ENCODE data around the gene EXOSC9. TPM values are rescaled to one million over a fixed set of nuclear protein-coding genes. Genes with fewer than 3 reads are reported as not detected.

EXOSC9 gene
- total and polyA plus RNA-seq, 2 experiments from 2014 or later: 71.9 to 105 TPM

DNA sequence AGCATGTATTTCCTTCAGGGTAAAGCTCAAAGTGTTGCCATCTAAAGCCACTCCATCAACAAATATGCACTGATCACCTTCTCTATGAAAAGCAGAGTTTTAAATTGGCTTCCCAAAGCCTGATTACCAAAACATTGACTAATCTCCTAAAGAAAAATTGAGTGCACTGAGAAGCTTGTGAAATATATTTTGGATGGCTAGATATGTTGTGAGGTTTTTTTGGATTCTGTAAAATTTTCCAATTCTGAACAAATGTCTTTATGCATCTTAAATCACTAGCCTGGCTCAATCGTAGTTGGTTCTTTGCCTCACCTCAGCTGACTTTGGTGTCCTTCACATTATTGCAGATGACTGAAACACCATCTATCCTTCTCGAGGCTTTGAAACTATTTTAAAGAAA lies 14.9 kb upstream of the EXOSC9 start:
- Mint-ChIP-seq H3K36me3 (ENCODE audit: low read depth) (no peaks in the 10 kb centered on the region), H3K27me3 (ENCODE audit: insufficient read depth, low read depth, poor library complexity) (no peaks in the 10 kb centered on the region), H3K9me3 (no peaks in the 10 kb centered on the region), H3K4me3 (no peak overlapping the region), H3K4me1 (peaks cover 8% of the 10 kb centered on the region), H3K27ac (no peak overlapping the region)
- H3F3A ChIP-seq (replicated peaks; ENCODE audit: low read depth): no peaks in the 10 kb centered on the region
- no peak overlapping the region for H3K4me3 ChIP-seq
- H3K9me2 ChIP-seq (ENCODE audit: insufficient read depth): no peaks in the 10 kb centered on the region
- TF ChIP-seq, protein P1, sequence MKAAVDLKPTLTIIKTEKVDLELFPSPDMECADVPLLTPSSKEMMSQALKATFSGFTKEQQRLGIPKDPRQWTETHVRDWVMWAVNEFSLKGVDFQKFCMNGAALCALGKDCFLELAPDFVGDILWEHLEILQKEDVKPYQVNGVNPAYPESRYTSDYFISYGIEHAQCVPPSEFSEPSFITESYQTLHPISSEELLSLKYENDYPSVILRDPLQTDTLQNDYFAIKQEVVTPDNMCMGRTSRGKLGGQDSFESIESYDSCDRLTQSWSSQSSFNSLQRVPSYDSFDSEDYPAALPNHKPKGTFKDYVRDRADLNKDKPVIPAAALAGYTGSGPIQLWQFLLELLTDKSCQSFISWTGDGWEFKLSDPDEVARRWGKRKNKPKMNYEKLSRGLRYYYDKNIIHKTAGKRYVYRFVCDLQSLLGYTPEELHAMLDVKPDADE (IDR thresholded peaks at IDR 0.05): no peak
- no peak for TF ChIP-seq EZH2phosphoT487 (IDR thresholded peaks at IDR 0.05; ENCODE audit: unreplicated experiment)
- no peak for TF ChIP-seq NANOG (IDR thresholded peaks at IDR 0.05; ENCODE audit: borderline replicate concordance)
- no peak for TF ChIP-seq EZH2 (IDR thresholded peaks at IDR 0.05; ENCODE audit: low read depth, unreplicated experiment)
- no peak for TF ChIP-seq STAT1 (IDR thresholded peaks at IDR 0.05; ENCODE audit: unreplicated experiment)
- TF ChIP-seq ZNF114 (CRISPR knock-in tag; IDR thresholded peaks at IDR 0.05): no peak
- TF ChIP-seq REST (IDR thresholded peaks at IDR 0.05; ENCODE audit: unreplicated experiment): no peak
- TF ChIP-seq POLR2AphosphoS5 (IDR thresholded peaks at IDR 0.05; ENCODE audit: low read depth): no peak
- TF ChIP-seq, protein P2, sequence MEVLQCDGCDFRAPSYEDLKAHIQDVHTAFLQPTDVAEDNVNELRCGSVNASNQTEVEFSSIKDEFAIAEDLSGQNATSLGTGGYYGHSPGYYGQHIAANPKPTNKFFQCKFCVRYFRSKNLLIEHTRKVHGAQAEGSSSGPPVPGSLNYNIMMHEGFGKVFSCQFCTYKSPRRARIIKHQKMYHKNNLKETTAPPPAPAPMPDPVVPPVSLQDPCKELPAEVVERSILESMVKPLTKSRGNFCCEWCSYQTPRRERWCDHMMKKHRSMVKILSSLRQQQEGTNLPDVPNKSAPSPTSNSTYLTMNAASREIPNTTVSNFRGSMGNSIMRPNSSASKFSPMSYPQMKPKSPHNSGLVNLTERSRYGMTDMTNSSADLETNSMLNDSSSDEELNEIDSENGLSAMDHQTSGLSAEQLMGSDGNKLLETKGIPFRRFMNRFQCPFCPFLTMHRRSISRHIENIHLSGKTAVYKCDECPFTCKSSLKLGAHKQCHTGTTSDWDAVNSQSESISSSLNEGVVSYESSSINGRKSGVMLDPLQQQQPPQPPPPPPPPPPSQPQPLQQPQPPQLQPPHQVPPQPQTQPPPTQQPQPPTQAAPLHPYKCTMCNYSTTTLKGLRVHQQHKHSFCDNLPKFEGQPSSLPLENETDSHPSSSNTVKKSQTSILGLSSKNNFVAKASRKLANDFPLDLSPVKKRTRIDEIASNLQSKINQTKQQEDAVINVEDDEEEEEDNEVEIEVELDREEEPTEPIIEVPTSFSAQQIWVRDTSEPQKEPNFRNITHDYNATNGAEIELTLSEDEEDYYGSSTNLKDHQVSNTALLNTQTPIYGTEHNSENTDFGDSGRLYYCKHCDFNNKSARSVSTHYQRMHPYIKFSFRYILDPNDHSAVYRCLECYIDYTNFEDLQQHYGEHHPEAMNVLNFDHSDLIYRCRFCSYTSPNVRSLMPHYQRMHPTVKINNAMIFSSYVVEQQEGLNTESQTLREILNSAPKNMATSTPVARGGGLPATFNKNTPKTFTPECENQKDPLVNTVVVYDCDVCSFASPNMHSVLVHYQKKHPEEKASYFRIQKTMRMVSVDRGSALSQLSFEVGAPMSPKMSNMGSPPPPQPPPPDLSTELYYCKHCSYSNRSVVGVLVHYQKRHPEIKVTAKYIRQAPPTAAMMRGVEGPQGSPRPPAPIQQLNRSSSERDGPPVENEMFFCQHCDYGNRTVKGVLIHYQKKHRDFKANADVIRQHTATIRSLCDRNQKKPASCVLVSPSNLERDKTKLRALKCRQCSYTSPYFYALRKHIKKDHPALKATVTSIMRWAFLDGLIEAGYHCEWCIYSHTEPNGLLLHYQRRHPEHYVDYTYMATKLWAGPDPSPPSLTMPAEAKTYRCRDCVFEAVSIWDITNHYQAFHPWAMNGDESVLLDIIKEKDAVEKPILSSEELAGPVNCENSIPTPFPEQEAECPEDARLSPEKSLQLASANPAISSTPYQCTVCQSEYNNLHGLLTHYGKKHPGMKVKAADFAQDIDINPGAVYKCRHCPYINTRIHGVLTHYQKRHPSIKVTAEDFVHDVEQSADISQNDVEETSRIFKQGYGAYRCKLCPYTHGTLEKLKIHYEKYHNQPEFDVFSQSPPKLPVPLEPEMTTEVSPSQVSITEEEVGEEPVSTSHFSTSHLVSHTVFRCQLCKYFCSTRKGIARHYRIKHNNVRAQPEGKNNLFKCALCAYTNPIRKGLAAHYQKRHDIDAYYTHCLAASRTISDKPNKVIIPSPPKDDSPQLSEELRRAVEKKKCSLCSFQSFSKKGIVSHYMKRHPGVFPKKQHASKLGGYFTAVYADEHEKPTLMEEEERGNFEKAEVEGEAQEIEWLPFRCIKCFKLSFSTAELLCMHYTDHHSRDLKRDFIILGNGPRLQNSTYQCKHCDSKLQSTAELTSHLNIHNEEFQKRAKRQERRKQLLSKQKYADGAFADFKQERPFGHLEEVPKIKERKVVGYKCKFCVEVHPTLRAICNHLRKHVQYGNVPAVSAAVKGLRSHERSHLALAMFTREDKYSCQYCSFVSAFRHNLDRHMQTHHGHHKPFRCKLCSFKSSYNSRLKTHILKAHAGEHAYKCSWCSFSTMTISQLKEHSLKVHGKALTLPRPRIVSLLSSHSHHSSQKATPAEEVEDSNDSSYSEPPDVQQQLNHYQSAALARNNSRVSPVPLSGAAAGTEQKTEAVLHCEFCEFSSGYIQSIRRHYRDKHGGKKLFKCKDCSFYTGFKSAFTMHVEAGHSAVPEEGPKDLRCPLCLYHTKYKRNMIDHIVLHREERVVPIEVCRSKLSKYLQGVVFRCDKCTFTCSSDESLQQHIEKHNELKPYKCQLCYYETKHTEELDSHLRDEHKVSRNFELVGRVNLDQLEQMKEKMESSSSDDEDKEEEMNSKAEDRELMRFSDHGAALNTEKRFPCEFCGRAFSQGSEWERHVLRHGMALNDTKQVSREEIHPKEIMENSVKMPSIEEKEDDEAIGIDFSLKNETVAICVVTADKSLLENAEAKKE (CRISPR knock-in tag; IDR thresholded peaks at IDR 0.05): no peak
- TF ChIP-seq, protein P3, sequence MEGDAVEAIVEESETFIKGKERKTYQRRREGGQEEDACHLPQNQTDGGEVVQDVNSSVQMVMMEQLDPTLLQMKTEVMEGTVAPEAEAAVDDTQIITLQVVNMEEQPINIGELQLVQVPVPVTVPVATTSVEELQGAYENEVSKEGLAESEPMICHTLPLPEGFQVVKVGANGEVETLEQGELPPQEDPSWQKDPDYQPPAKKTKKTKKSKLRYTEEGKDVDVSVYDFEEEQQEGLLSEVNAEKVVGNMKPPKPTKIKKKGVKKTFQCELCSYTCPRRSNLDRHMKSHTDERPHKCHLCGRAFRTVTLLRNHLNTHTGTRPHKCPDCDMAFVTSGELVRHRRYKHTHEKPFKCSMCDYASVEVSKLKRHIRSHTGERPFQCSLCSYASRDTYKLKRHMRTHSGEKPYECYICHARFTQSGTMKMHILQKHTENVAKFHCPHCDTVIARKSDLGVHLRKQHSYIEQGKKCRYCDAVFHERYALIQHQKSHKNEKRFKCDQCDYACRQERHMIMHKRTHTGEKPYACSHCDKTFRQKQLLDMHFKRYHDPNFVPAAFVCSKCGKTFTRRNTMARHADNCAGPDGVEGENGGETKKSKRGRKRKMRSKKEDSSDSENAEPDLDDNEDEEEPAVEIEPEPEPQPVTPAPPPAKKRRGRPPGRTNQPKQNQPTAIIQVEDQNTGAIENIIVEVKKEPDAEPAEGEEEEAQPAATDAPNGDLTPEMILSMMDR (conservative IDR thresholded peaks at IDR 0.05; ENCODE audit: low read depth in 2 of 2): no peak
- TF ChIP-seq JUNB (IDR thresholded peaks at IDR 0.05; ENCODE audit: unreplicated experiment): no peak
- no peak for TF ChIP-seq CREB1 (CRISPR knock-in tag; IDR thresholded peaks at IDR 0.05; ENCODE audit: low read depth)
- no peak for TF ChIP-seq ZNF331 (CRISPR knock-in tag; IDR thresholded peaks at IDR 0.05; ENCODE audit: low read depth)
- H3K4me1 ChIP-seq (ENCODE audit: insufficient read depth): no peaks in the 10 kb centered on the region
- DNase-seq (ENCODE audit: low spot score) (no peak), ATAC-seq (no peak)
- H2AFZ ChIP-seq: no peak overlapping the region
- H3K36me3 ChIP-seq (ENCODE audit: insufficient read depth): no peaks in the 10 kb centered on the region
- H3K27ac ChIP-seq (ENCODE audit: low read depth): no peak overlapping the region
- no peak overlapping the region for H3K4me2 ChIP-seq
- H4K20me1 ChIP-seq (replicated peaks; ENCODE audit: insufficient read depth): no peaks in the 10 kb centered on the region
- no peaks in the 10 kb centered on the region for H3K79me2 ChIP-seq (replicated peaks; ENCODE audit: insufficient read depth)
- no peaks in the 10 kb centered on the region for H3K27me3 ChIP-seq (ENCODE audit: insufficient read depth)

Data from GM23338 (cell line).